WTC11 (cell line): ENCODE data around the gene ECHS1. TPM values are rescaled to one million over a fixed set of nuclear protein-coding genes. Genes with fewer than 3 reads are reported as not detected.

Experiments
- ATAC-seq: fragments of 200-7000 bp; cut with Tn5 transposase; 2 replicates; pipeline ENCODE4 v1.10.0; 2021; ENCODE audit warnings: mild to moderate bottlenecking, moderate library complexity
- CTCF ChIA-PET: fragments of 300-600 bp; sonication (Branson Sonifier 250); formaldehyde crosslinking; loops from one replicate; lab custom pipeline; 2021; ENCODE audit warnings: antibody characterized with exemption; lab: Charles Lee
- POLR2A ChIA-PET: fragments of 350-600 bp; sonication (Branson Sonifier 250); formaldehyde crosslinking; loops from one replicate; lab custom pipeline; 2021; ENCODE audit warnings: antibody characterized with exemption; lab: Charles Lee
- DNase-seq: peaks from one replicate; pipeline ENCODE4 v3.0.0; 2021; ENCODE audit warnings: low spot score
- H3K27ac Mint-ChIP-seq: 2 replicates; pipeline ENCODE4 v1.8.0; 2021; ENCODE audit warnings: mixed read lengths
- H3K27me3 Mint-ChIP-seq: 2 replicates; pipeline ENCODE4 v1.8.0; 2021; ENCODE audit warnings: low read depth, mild to moderate bottlenecking, moderate library complexity, mixed read lengths
- H3K36me3 Mint-ChIP-seq: 2 replicates; pipeline ENCODE4 v1.8.0; 2021; ENCODE audit warnings: mixed read lengths
- H3K4me1 Mint-ChIP-seq: 2 replicates; pipeline ENCODE4 v1.8.0; 2022; ENCODE audit warnings: mixed read lengths
- H3K4me3 Mint-ChIP-seq: 2 replicates; pipeline ENCODE4 v1.8.0; 2021; ENCODE audit warnings: mild to moderate bottlenecking, moderate library complexity, mixed read lengths
- H3K9me3 Mint-ChIP-seq: 2 replicates; pipeline ENCODE4 v1.8.0; 2021; ENCODE audit warnings: mixed read lengths
- AR ChIP-seq: fragments of 250-450 bp; sonication (Bioruptor Pico); IDR thresholded peaks from 2 replicates; pipeline ENCODE4 v1.9.0; 2021; ENCODE audit warnings: mild to moderate bottlenecking
- ARID4B ChIP-seq: sonication (generic); formaldehyde crosslinking; IDR thresholded peaks from 2 replicates; pipeline ENCODE4 v1.8.0; 2023; ENCODE audit warnings: missing genetic modification reagents, mild to moderate bottlenecking, borderline replicate concordance
- CDX4 ChIP-seq: fragments of 250-450 bp; sonication (Bioruptor Pico); IDR thresholded peaks from 2 replicates; pipeline ENCODE4 v1.9.0; 2021; ENCODE audit warnings: moderate library complexity, mild to moderate bottlenecking, inconsistent platforms, borderline replicate concordance
- CREM ChIP-seq: sonication (generic); formaldehyde crosslinking; IDR thresholded peaks from 2 replicates; pipeline ENCODE4 v1.8.1; 2022; ENCODE audit warnings: mild to moderate bottlenecking, missing genetic modification reagents, moderate library complexity
- E2F1 ChIP-seq: sonication (generic); formaldehyde crosslinking; IDR thresholded peaks from 2 replicates; pipeline ENCODE4 v1.8.0; 2022; ENCODE audit warnings: mild to moderate bottlenecking, missing genetic modification reagents
- ELF4 ChIP-seq: sonication (generic); formaldehyde crosslinking; IDR thresholded peaks from 2 replicates; pipeline ENCODE4 v1.8.1; 2022; ENCODE audit warnings: low read depth, mild to moderate bottlenecking, moderate library complexity, missing genetic modification reagents
- ESRRA ChIP-seq: sonication (generic); formaldehyde crosslinking; IDR thresholded peaks from 2 replicates; pipeline ENCODE4 v1.8.1; 2022; ENCODE audit warnings: mild to moderate bottlenecking, missing genetic modification reagents, borderline replicate concordance
- FOXJ3 ChIP-seq: sonication (generic); formaldehyde crosslinking; IDR thresholded peaks from 2 replicates; pipeline ENCODE4 v1.9.0; 2021; ENCODE audit warnings: missing genetic modification reagents, mild to moderate bottlenecking, borderline replicate concordance
- GABPB1 ChIP-seq: sonication (generic); formaldehyde crosslinking; IDR thresholded peaks from 2 replicates; pipeline ENCODE4 v1.8.1; 2023; ENCODE audit warnings: mild to moderate bottlenecking, missing genetic modification reagents
- HMGA2 ChIP-seq: fragments of 250-450 bp; sonication (Bioruptor Pico); IDR thresholded peaks from 2 replicates; pipeline ENCODE4 v1.4.0; 2021; ENCODE audit warnings: mild to moderate bottlenecking, moderate library complexity
- IRF1 ChIP-seq: sonication (generic); formaldehyde crosslinking; IDR thresholded peaks from 2 replicates; pipeline ENCODE4 v1.8.0; 2023; ENCODE audit warnings: missing genetic modification reagents
- IRF2 ChIP-seq: sonication (generic); formaldehyde crosslinking; IDR thresholded peaks from 2 replicates; pipeline ENCODE4 v1.8.0; 2022; ENCODE audit warnings: low read depth, missing genetic modification reagents, borderline replicate concordance
- JUN ChIP-seq: sonication (generic); formaldehyde crosslinking; IDR thresholded peaks from 2 replicates; pipeline ENCODE4 v1.8.0; 2023; ENCODE audit warnings: mild to moderate bottlenecking, missing genetic modification reagents
- MAX ChIP-seq: sonication (generic); formaldehyde crosslinking; IDR thresholded peaks from 2 replicates; pipeline ENCODE4 v1.8.0; 2022; ENCODE audit warnings: mild to moderate bottlenecking, missing genetic modification reagents
- PREB ChIP-seq: sonication (generic); formaldehyde crosslinking; IDR thresholded peaks from 2 replicates; pipeline ENCODE4 v1.8.1; 2022; ENCODE audit warnings: mild to moderate bottlenecking, missing genetic modification reagents, moderate library complexity, borderline replicate concordance
- PRRX2 ChIP-seq: fragments of 250-450 bp; sonication (Bioruptor Pico); IDR thresholded peaks from 2 replicates; pipeline ENCODE4 v1.8.0; 2021; ENCODE audit warnings: mild to moderate bottlenecking
- TP53 ChIP-seq: sonication (generic); formaldehyde crosslinking; IDR thresholded peaks from 2 replicates; pipeline ENCODE4 v1.8.1; 2023; ENCODE audit warnings: mild to moderate bottlenecking, missing genetic modification reagents
- ZBTB21 ChIP-seq: sonication (generic); formaldehyde crosslinking; IDR thresholded peaks from 2 replicates; pipeline ENCODE4 v1.8.1; 2023; ENCODE audit warnings: mild to moderate bottlenecking, missing genetic modification reagents, borderline replicate concordance
- ZNF138 ChIP-seq: sonication (generic); formaldehyde crosslinking; conservative IDR thresholded peaks from 2 replicates; pipeline ENCODE4 v1.8.1; 2022; ENCODE audit warnings: mild to moderate bottlenecking, moderate library complexity, missing genetic modification reagents
- ZNF263 ChIP-seq: sonication (generic); formaldehyde crosslinking; IDR thresholded peaks from 2 replicates; pipeline ENCODE4 v1.8.1; 2022; ENCODE audit warnings: low read depth, mild to moderate bottlenecking, moderate library complexity, missing genetic modification reagents
- ZNF396 ChIP-seq: fragments of 250-450 bp; sonication (Bioruptor Pico); IDR thresholded peaks from 2 replicates; pipeline ENCODE4 v1.8.0; 2021; ENCODE audit warnings: mild to moderate bottlenecking, moderate library complexity, borderline replicate concordance
- ZNF671 ChIP-seq: fragments of 250-450 bp; sonication (Bioruptor Pico); IDR thresholded peaks from 2 replicates; pipeline ENCODE4 v1.8.0; 2021; ENCODE audit warnings: mild to moderate bottlenecking
- ZSCAN18 ChIP-seq: fragments of 250-450 bp; sonication (Bioruptor Pico); IDR thresholded peaks from 2 replicates; pipeline ENCODE4 v2.1.2; 2022; ENCODE audit warnings: mild to moderate bottlenecking, moderate library complexity
- total RNA-seq: library from RNA; stranded (reverse); gene quantifications from 3 replicates; pipeline ENCODE4 v1.2.3, GENCODE V29; 2021

The ECHS1 gene
- total RNA-seq, 1 experiment from 2014 or later, result 84.1 TPM

GRCh38 chr10:133318494-133319127 is 54.5 kb downstream of the ECHS1 start (continued):
- TF ChIP-seq ARID4B (CRISPR knock-in tag) (no peak), IRF1 (CRISPR knock-in tag) (no peak), ZSCAN18 (CRISPR knock-in tag) (no peak), GABPB1 (CRISPR knock-in tag) (no peak; the same call in 1 of the 2 replicates), FOXJ3 (CRISPR knock-in tag) (no peak), PRRX2 (CRISPR knock-in tag) (no peak), AR (CRISPR knock-in tag) (no peak), ZNF138 (no peak), TP53 (CRISPR knock-in tag) (no peak), ZNF396 (no peak), CREM (CRISPR knock-in tag) (no peak), ZNF263 (CRISPR knock-in tag) (peak; percentile 86), ESRRA (no peak), ELF4 (CRISPR knock-in tag) (no peak), ZBTB21 (CRISPR knock-in tag) (no peak)

- TF ChIP-seq HMGA2 (CRISPR knock-in tag) (no peak), MAX (CRISPR knock-in tag) (no peak), PREB (CRISPR knock-in tag) (no peak), IRF2 (CRISPR knock-in tag) (no peak), CDX4 (CRISPR knock-in tag) (no peak), JUN (CRISPR knock-in tag) (no peak), ZNF671 (CRISPR knock-in tag) (no peak), E2F1 (CRISPR knock-in tag) (no peak)
- H3K27me3 Mint-ChIP-seq, result peaks cover 20% of the 10 kb centered on the region
- ATAC-seq (no peak), DNase-seq (no peak)
- ChIA-PET CTCF (interaction anchor here (1.1 kb wide), 1 partner anchor 13 kb away, joined by 3 read pairs; no protein-coding TSS in a partner anchor), POLR2A (no interaction called here)
- peaks cover 6% of the 10 kb centered on the region for H3K9me3 Mint-ChIP-seq
- peaks cover 8% of the 10 kb centered on the region; the same call in 1 of the 2 replicates for H3K36me3 Mint-ChIP-seq
- H3K4me3 Mint-ChIP-seq, result no peak overlapping the region
- H3K27ac Mint-ChIP-seq, result no peak overlapping the region
- H3K4me1 Mint-ChIP-seq, result 0 out of 2 replicates have a peak, but pooled peaks cover 3% of the 10 kb centered on the region
Observed at GRCh38 chr10:133316732-133317131, 56.4 kb downstream of the ECHS1 start.
